K562 (cell line): ENCODE data around the gene GALNT17.

Source experiments
- CEBPB ChIP-seq: fragments of 450-650 bp; IDR thresholded peaks from 2 replicates; pipeline ENCODE4 v1.6.1; 2016; ENCODE audit warnings: missing genetic modification characterization, missing compliant biosample characterization
- CTCF ChIP-seq, 3 experiments: IDR thresholded peaks in 2 of 3; conservative IDR thresholded peaks in 1 of 3; 2 replicates each; pipeline ENCODE4 v1.5.1; 2011 to 2012; ENCODE audit warnings: low read length in 3 of 3, mild to moderate bottlenecking in 3 of 3, control low read depth in 2 of 3, improper control_type of control experiment in 1 of 3, inconsistent platforms in 1 of 3, low read depth in 1 of 3, mixed read lengths in 1 of 3, moderate library complexity in 1 of 3; ENCODE audit not compliant: insufficient read depth in 2 of 3
- EP300 ChIP-seq: IDR thresholded peaks from 2 replicates; pipeline ENCODE4 v1.6.1; 2012; ENCODE audit warnings: low read length, improper control_type of control experiment
- FOSL1 ChIP-seq: fragments of 200-800 bp; sonication (Bioruptor generic); conservative IDR thresholded peaks from 2 replicates; pipeline ENCODE4 v1.6.1; 2016; ENCODE audit warnings: missing genetic modification characterization, missing compliant biosample characterization
- MAX ChIP-seq: sonication (generic); formaldehyde crosslinking; IDR thresholded peaks from 2 replicates; pipeline ENCODE4 v1.9.0; 2022; ENCODE audit warnings: mild to moderate bottlenecking, missing genetic modification reagents
- NR2C2 ChIP-seq, 2 experiments: fragments of 200-800 bp in 1 of 2; sonication (Bioruptor generic) in 1 of 2; sonication (generic) in 1 of 2; formaldehyde crosslinking in 1 of 2; IDR thresholded peaks; 2 replicates each; pipeline versions ENCODE4 v1.6.1 to v1.8.0; 2016 to 2022; ENCODE audit warnings: mild to moderate bottlenecking in 1 of 2, missing compliant biosample characterization in 1 of 2, missing genetic modification characterization in 1 of 2, missing genetic modification reagents in 1 of 2
- POLR2A ChIP-seq: fragments of 450-650 bp; conservative IDR thresholded peaks from 2 replicates; pipeline ENCODE4 v1.6.1; 2016

GRCh38 chr7:71362240-71362639 lies 230.3 kb downstream of the GALNT17 start:
- no peak for TF ChIP-seq EP300
- TF ChIP-seq FOSL1 (tag): no peak
- TF ChIP-seq NR2C2 (CRISPR knock-in tag; IDR thresholded peaks at IDR 0.05): no peak
- TF ChIP-seq NR2C2 (tag; IDR thresholded peaks at IDR 0.05): no peak
- no peak for TF ChIP-seq POLR2A
- TF ChIP-seq CTCF (IDR thresholded peaks at IDR 0.05 in 2 of 3, conservative IDR thresholded peaks at IDR 0.05 in 1 of 3; ENCODE audit: insufficient read depth in 2 of 3, low read depth in 1 of 3, low read length in 3 of 3): no peak
- no peak for TF ChIP-seq MAX (CRISPR knock-in tag)
- no peak for TF ChIP-seq CEBPB
